HG03095 (cell line): ENCODE results near the gene ALCAM.
"Not testable (repeated sequence)": the region's sequence is repeated elsewhere in the genome, so short reads cannot be mapped to it uniquely, and the experiment has no call there.

ENCODE experiments used
- ATAC-seq: cut with Tn5 transposase; IDR thresholded peaks from one replicate; pipeline ENCODE4 v1.9.1; 2021; ENCODE audit warnings: moderate library complexity; ENCODE audit not compliant: unreplicated experiment

The ALCAM gene

GRCh38 chr3:105564546-105565288 is 198.0 kb downstream of the ALCAM start:
- no peak for ATAC-seq

- ATAC-seq: no peak
Measured at GRCh38 chr3:105571005-105571404, 204.3 kb downstream of the ALCAM start.

- no peak for ATAC-seq
Measured at GRCh38 chr3:105572501-105572900, 205.8 kb downstream of the ALCAM start.

GRCh38 chr3:105579439-105579838 is 212.7 kb downstream of the ALCAM start:
- no peak for ATAC-seq

- ATAC-seq: no peak
Measured at GRCh38 chr3:105580296-105580965, 213.7 kb downstream of the ALCAM start.

GRCh38 chr3:105582015-105582414 is 215.3 kb downstream of the ALCAM start:
- no peak for ATAC-seq

- ATAC-seq: no peak
Measured at GRCh38 chr3:105584003-105584790, 217.5 kb downstream of the ALCAM start.

GRCh38 chr3:105593315-105593714 is 226.6 kb downstream of the ALCAM start:
- no peak for ATAC-seq

- no peak for ATAC-seq
Measured at GRCh38 chr3:105594219-105594618, 227.5 kb downstream of the ALCAM start.

GRCh38 chr3:105598042-105598796 is 231.5 kb downstream of the ALCAM start:
- no peak for ATAC-seq

GRCh38 chr3:105599350-105599749 is 232.6 kb downstream of the ALCAM start:
- ATAC-seq: no peak

- not testable (repeated sequence) for ATAC-seq
Measured at GRCh38 chr3:105601756-105602155, 235.0 kb downstream of the ALCAM start.

- ATAC-seq: not testable (repeated sequence)
Measured at GRCh38 chr3:105602286-105602685, 235.6 kb downstream of the ALCAM start.

GRCh38 chr3:105603516-105603915 is 236.8 kb downstream of the ALCAM start:
- ATAC-seq: not testable (repeated sequence)

GRCh38 chr3:105606016-105606415 is 239.3 kb downstream of the ALCAM start:
- ATAC-seq: no peak

GRCh38 chr3:105608623-105609022 is 241.9 kb downstream of the ALCAM start:
- no peak for ATAC-seq

GRCh38 chr3:105610473-105610872 is 243.8 kb downstream of the ALCAM start:
- no peak for ATAC-seq

- no peak for ATAC-seq
Measured at GRCh38 chr3:105611304-105612192, 244.8 kb downstream of the ALCAM start.

- no peak for ATAC-seq
Measured at GRCh38 chr3:105613120-105613519, 246.4 kb downstream of the ALCAM start.
